Measurements from ENCODE around the gene GSX2.

The GSX2 gene

DNA sequence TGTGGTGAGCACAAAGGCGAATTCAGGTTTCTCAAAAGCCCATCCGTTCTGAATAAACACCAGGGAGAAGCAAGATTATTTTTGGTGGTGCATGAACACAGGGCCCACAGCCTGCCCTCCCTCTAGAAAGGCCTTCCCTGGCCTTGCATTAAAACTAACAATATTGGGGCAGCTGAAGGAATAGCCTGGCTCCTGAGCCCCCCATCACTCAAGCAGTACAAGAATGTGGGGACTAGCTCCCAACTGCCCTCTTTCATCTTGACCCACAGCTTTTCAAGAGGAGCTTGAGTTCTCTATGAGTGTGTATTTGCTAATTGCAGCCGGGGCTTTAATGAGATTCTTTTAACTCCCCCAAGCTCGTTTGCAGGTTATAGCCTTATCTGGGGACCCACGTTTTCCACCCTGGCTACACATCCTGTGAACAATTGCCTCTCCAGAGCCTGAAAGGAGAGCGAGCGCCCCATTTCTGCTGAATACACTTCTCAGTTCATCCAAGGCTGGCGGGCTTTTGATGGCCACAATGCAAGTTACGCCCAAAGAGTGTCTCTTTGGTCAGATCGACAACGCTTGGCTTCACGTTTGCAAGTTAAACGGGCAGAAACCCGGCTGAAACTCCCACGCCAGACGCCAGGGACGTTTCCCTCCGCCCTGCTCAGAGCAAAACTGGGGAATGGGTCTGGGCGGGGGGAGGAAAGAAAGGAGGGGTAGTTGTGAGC lies 4.7 kb upstream of the GSX2 start:
- TF ChIP-seq, protein P1, sequence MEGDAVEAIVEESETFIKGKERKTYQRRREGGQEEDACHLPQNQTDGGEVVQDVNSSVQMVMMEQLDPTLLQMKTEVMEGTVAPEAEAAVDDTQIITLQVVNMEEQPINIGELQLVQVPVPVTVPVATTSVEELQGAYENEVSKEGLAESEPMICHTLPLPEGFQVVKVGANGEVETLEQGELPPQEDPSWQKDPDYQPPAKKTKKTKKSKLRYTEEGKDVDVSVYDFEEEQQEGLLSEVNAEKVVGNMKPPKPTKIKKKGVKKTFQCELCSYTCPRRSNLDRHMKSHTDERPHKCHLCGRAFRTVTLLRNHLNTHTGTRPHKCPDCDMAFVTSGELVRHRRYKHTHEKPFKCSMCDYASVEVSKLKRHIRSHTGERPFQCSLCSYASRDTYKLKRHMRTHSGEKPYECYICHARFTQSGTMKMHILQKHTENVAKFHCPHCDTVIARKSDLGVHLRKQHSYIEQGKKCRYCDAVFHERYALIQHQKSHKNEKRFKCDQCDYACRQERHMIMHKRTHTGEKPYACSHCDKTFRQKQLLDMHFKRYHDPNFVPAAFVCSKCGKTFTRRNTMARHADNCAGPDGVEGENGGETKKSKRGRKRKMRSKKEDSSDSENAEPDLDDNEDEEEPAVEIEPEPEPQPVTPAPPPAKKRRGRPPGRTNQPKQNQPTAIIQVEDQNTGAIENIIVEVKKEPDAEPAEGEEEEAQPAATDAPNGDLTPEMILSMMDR (IDR thresholded peaks at IDR 0.05), result no peak
- Histone ChIP-seq H3K36me3 (no peaks in the 10 kb centered on the region), H3K4me1 (peaks cover 0 to 32% (median 26%) of the 10 kb centered on the region in 4 donors), H3K27ac (no peak overlapping the region), H3K4me3 (no peak overlapping the region), H3K9me3 (no peaks in the 10 kb centered on the region), H3K27me3 (peaks cover 0 to 62% of the 10 kb centered on the region in 2 donors)
- DNase-seq, result no peak
- intact Hi-C loops (cut with DNase I; ENCODE audit: low total_unique reads), result no loop called here

GRCh38 chr4:54096295-54096962 lies 3.5 kb upstream of the GSX2 start:
- no peaks in the 10 kb centered on the region for H3K9me3 ChIP-seq
- peaks cover 0 to 73% of the 10 kb centered on the region in 2 donors for H3K27me3 ChIP-seq
- no peaks in the 10 kb centered on the region for H3K36me3 ChIP-seq
- intact Hi-C loops (cut with DNase I; ENCODE audit: low total_unique reads), result no loop called here
- DNase-seq, result no peak
- H3K4me1 ChIP-seq, result peaks cover 0 to 36% (median 32%) of the 10 kb centered on the region in 4 donors
- H3K4me3 ChIP-seq, result no peak overlapping the region
- TF ChIP-seq, protein P1 (IDR thresholded peaks at IDR 0.05), result no peak
- H3K27ac ChIP-seq, result no peak overlapping the region

DNA sequence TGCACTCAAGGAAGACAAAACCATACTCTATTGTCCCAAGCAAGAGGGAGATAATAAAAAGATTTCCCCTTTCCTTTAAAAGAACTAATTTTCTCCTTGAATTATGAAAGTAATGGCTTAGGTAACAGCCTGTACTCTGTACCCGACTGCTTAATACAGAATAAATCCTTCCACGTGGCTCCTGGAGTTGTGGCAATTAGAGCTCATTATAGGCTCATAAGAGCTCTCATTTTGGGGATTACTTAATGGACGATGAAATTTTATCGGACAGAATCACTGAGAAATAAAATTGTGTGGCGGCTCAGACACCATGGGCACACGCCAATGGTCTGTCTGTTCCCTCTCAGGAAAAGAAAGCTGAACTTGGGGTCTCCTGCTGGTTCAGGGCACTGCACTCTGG lies 2.8 kb upstream of the GSX2 start:
- Histone ChIP-seq H3K4me1 (peaks cover 0 to 34% (median 30%) of the 10 kb centered on the region in 4 donors), H3K4me3 (no peak overlapping the region), H3K27ac (no peak overlapping the region), H3K27me3 (peaks cover 0 to 80% of the 10 kb centered on the region in 2 donors), H3K36me3 (no peaks in the 10 kb centered on the region), H3K9me3 (no peaks in the 10 kb centered on the region)
- no peak for DNase-seq
- TF ChIP-seq, protein P1 (IDR thresholded peaks at IDR 0.05), result no peak
- intact Hi-C loops (cut with DNase I; ENCODE audit: low total_unique reads), result no loop called here

GRCh38 chr4:54098375-54098774 lies 1.6 kb upstream of the GSX2 start:
- Histone ChIP-seq H3K9me3 (no peaks in the 10 kb centered on the region), H3K4me3 (no peak overlapping the region), H3K36me3 (no peaks in the 10 kb centered on the region), H3K27ac (no peak overlapping the region), H3K4me1 (peaks cover 0 to 32% (median 29%) of the 10 kb centered on the region in 4 donors), H3K27me3 (peaks cover 0 to 88% of the 10 kb centered on the region in 2 donors)
- TF ChIP-seq, protein P1 (IDR thresholded peaks at IDR 0.05), result no peak
- no peak for DNase-seq
- intact Hi-C loops (cut with DNase I; ENCODE audit: low total_unique reads), result no loop called here

DNA sequence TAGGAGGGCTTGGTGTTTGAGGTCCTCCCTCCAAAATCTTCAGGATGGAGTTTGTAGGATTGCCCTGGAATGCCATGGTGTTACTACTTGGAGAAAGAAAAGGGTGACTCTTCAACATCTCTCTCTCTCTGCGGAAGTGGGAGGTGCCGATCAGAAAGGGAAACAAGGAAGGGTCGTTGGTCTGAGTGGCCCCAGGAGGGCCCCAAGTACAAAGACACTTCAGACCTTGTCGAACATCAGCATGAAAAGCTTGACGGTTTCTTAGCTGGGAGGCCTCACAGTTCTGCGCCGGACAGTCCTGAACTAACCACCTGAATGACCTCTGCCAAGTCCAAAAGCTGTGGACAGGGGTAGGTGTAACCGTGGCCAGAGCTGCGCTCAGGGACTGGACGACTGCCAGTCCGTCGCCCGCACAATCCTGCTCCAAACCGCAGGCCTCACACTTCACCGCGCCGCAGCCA lies 646 bp upstream of the GSX2 start:
- Histone ChIP-seq H3K27ac (no peak overlapping the region), H3K4me3 (peak overlapping the region; percentile 27 to 46), H3K36me3 (no peaks in the 10 kb centered on the region), H3K9me3 (no peaks in the 10 kb centered on the region), H3K4me1 (peaks cover 0 to 40% (median 35%) of the 10 kb centered on the region in 4 donors), H3K27me3 (peaks cover 0 to 89% of the 10 kb centered on the region in 2 donors)
- intact Hi-C loops (cut with DNase I; ENCODE audit: low total_unique reads), result no loop called here
- TF ChIP-seq, protein P1 (IDR thresholded peaks at IDR 0.05), result no peak
- no peak for DNase-seq

Measured in tibial artery (tissue), 4 donors.